HFFc6 (cell line): ENCODE results near the gene IFTAP. TPM values are rescaled to one million over a fixed set of nuclear protein-coding genes. Genes with fewer than 3 reads are reported as not detected.

ENCODE experiments used
- DNase-seq: peaks from one replicate; pipeline ENCODE4 v3.0.0-alpha.2; 2018
- H3K27ac Mint-ChIP-seq: 2 replicates; pipeline ENCODE4 v1.8.0; 2020; ENCODE audit warnings: mild to moderate bottlenecking, mixed read lengths
- H3K27me3 Mint-ChIP-seq: 2 replicates; pipeline ENCODE4 v1.8.0; 2021; ENCODE audit warnings: mild to moderate bottlenecking, moderate library complexity, mixed read lengths; ENCODE audit not compliant: insufficient read depth
- H3K36me3 Mint-ChIP-seq: 2 replicates; pipeline ENCODE4 v1.8.0; 2021; ENCODE audit warnings: low read depth, mixed read lengths
- H3K4me1 Mint-ChIP-seq: 2 replicates; pipeline ENCODE4 v1.8.0; 2020; ENCODE audit warnings: low read depth, mixed read lengths
- H3K4me3 Mint-ChIP-seq: 2 replicates; pipeline ENCODE4 v1.8.0; 2020; ENCODE audit warnings: mild to moderate bottlenecking, moderate library complexity, mixed read lengths
- H3K9me3 Mint-ChIP-seq: 2 replicates; pipeline ENCODE4 v1.8.0; 2020; ENCODE audit warnings: mild to moderate bottlenecking, mixed read lengths
- CTCF ChIP-seq: fragments of 200-600 bp; sonication (generic); IDR thresholded peaks from 2 replicates; pipeline ENCODE4 v1.5.0; 2021; ENCODE audit warnings: antibody characterized with exemption, mild to moderate bottlenecking
- total RNA-seq, 6 experiments: library from RNA; stranded (reverse); fragmentation: NEBNext Ultra II Directional; extraction: Animal tissue kit (Norgen Biotek cat#: 25700); gene quantifications; 2 replicates in 1 of 6; 3 replicates in 5 of 6; pipeline ENCODE4 v1.2.3, GENCODE V29; 2021

Gene IFTAP
- total RNA-seq, 6 experiments from 2014 or later: 14.3 to 22.2 (median 18.4) TPM

GRCh38 chr11:36564376-36565030 is 29.8 kb upstream of the IFTAP start:
- peak; percentile 83 for TF ChIP-seq CTCF
- H3K9me3 Mint-ChIP-seq: no peaks in the 10 kb centered on the region
- peaks cover 4% of the 10 kb centered on the region; the same call in 1 of the 2 replicates for H3K4me1 Mint-ChIP-seq
- peak overlapping the region; percentile 80 for H3K4me3 Mint-ChIP-seq
- H3K27ac Mint-ChIP-seq: no peak overlapping the region
- H3K27me3 Mint-ChIP-seq: peaks cover 11% of the 10 kb centered on the region
- no peaks in the 10 kb centered on the region for H3K36me3 Mint-ChIP-seq
- peak; percentile 60 for DNase-seq

- H3K36me3 Mint-ChIP-seq: no peaks in the 10 kb centered on the region
- no peak for TF ChIP-seq CTCF
- no peak overlapping the region for H3K27ac Mint-ChIP-seq
- DNase-seq: no peak
- peaks cover 11% of the 10 kb centered on the region for H3K27me3 Mint-ChIP-seq
- H3K4me3 Mint-ChIP-seq: peak overlapping the region; percentile 80; the same call in 1 of the 2 replicates
- no peaks in the 10 kb centered on the region for H3K9me3 Mint-ChIP-seq
- peaks cover 4% of the 10 kb centered on the region; the same call in 1 of the 2 replicates for H3K4me1 Mint-ChIP-seq
These were observed 29.2 kb upstream of the IFTAP start for GRCh38 chr11:36565031-36565610.

- no peak overlapping the region for H3K27ac Mint-ChIP-seq
- peaks cover 11% of the 10 kb centered on the region for H3K27me3 Mint-ChIP-seq
These were observed 27.8 kb upstream of the IFTAP start for GRCh38 chr11:36566407-36567053.

GRCh38 chr11:36567694-36568093 is 26.6 kb upstream of the IFTAP start, which contains the start of gene RAG1:
Gene RAG1 (plus strand): TSS chr11:36568007. CDS start chr11:36573305, 5,298 bp downstream.
- H3K4me1 Mint-ChIP-seq: peaks cover 4% of the 10 kb centered on the region; the same call in 1 of the 2 replicates
- H3K9me3 Mint-ChIP-seq: no peaks in the 10 kb centered on the region
- H3K36me3 Mint-ChIP-seq: no peaks in the 10 kb centered on the region
- H3K27me3 Mint-ChIP-seq: peaks cover 17% of the 10 kb centered on the region
- no peak for TF ChIP-seq CTCF
- no peak within 1 kb of the TSS for H3K4me3 Mint-ChIP-seq
- H3K27ac Mint-ChIP-seq: no peak within 1 kb of the TSS
- DNase-seq: no peak

More at GRCh38 chr11:36566407-36567053, 27.8 kb upstream of the IFTAP start:
- H3K36me3 Mint-ChIP-seq: no peaks in the 10 kb centered on the region
- TF ChIP-seq CTCF: no peak
- H3K4me1 Mint-ChIP-seq: peaks cover 4% of the 10 kb centered on the region; the same call in 1 of the 2 replicates
- no peaks in the 10 kb centered on the region for H3K9me3 Mint-ChIP-seq
- H3K4me3 Mint-ChIP-seq: no peak overlapping the region
- no peak for DNase-seq

GRCh38 chr11:36569095-36569494 is 25.2 kb upstream of the IFTAP start:
- Mint-ChIP-seq H3K4me1 (peaks cover 4% of the 10 kb centered on the region; the same call in 1 of the 2 replicates), H3K27me3 (peaks cover 23% of the 10 kb centered on the region), H3K9me3 (no peaks in the 10 kb centered on the region), H3K4me3 (no peak overlapping the region), H3K36me3 (no peaks in the 10 kb centered on the region), H3K27ac (no peak overlapping the region)
- DNase-seq: no peak
- no peak for TF ChIP-seq CTCF
